Fibroblast of villous mesenchyme (primary cell): ENCODE results near the gene KRT85. TPM values are rescaled to one million over a fixed set of nuclear protein-coding genes. Genes with fewer than 3 reads are reported as not detected.
A peak's percentile ranks its signal among the peaks of the same experiment; 100 is the strongest.

Experiments
- DNase-seq: peaks from one replicate; pipeline ENCODE4 v3.0.0-alpha.2; 2010; ENCODE audit warnings: low read depth
- H3K4me3 ChIP-seq: 2 replicates; pipeline ENCODE4 v1.5.1; 2011; ENCODE audit warnings: low read depth, mild to moderate bottlenecking, low read length
- CTCF ChIP-seq: IDR thresholded peaks from 2 replicates; pipeline ENCODE4 v1.5.1; 2012; ENCODE audit warnings: low read depth, mild to moderate bottlenecking, low read length; ENCODE audit not compliant: insufficient read depth
- total RNA-seq: library from RNA; depleted of rRNA; stranded (reverse); fragments of >200 nt; gene quantifications from 2 replicates; pipeline ENCODE4 v1.2.3, GENCODE V29; 2012

Gene KRT85
- total RNA-seq, 1 donor, result not detected

DNA sequence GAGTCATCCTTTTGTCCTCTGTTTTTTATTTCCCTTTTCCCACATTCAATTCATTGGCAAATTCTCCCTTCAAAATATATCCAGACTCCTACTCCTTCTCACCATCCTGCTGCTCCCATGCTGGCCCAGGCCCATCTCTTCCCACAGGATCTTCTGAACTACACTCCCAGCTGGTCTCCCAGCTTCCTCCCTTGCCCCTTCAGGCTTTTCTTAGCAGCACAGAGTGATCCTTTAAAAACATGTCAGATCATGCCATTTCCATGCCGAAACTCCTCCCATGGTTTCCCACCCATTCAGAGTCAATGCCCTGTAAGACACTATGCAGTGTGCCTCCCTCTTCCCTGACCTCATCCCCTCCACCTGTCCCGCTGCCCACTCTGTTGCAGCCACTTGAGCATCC lies 20.6 kb upstream of the KRT85 start:
- TF ChIP-seq CTCF, result no peak
- no peak overlapping the region for H3K4me3 ChIP-seq
- DNase-seq, result no peak

- DNase-seq, result no peak
- no peak for TF ChIP-seq CTCF
- no peak within 1 kb of the TSS for H3K4me3 ChIP-seq
Measured at GRCh38 chr12:52385226-52385702, 18.0 kb upstream of the KRT85 start, which contains the start of gene KRT84. Gene KRT84, minus strand, starts transcription at chr12:52385652. Its CDS starts 67 bp downstream, at chr12:52385585.

- no peak for TF ChIP-seq CTCF
- H3K4me3 ChIP-seq, result no peak overlapping the region
- DNase-seq, result no peak
Measured at GRCh38 chr12:52383331-52383730, 16.1 kb upstream of the KRT85 start.

DNA sequence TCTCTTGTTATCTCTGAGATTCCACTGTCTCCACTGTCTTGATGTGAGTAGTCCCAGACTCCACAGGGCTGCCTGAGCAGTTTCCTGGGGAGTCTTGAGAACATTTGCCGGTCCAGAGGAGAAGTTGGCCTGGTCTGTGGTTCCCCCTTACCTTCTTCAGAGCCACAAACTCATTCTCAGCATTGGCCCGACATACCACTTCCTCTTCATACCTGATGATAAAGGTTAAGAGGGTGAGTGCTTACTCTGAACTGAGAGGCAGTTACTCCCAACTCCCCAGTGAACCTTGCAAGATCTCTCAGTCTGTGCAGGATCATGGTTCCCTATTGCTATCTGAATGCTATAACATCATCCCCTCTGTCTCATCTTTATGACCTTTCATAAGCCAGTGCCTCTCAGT lies 15.6 kb upstream of the KRT85 start:
- no peak for TF ChIP-seq CTCF
- DNase-seq, result no peak
- no peak overlapping the region for H3K4me3 ChIP-seq

- no peak for TF ChIP-seq CTCF
- no peak for DNase-seq
- H3K4me3 ChIP-seq, result no peak overlapping the region
Measured at GRCh38 chr12:52381206-52381605, 13.9 kb upstream of the KRT85 start.

DNA sequence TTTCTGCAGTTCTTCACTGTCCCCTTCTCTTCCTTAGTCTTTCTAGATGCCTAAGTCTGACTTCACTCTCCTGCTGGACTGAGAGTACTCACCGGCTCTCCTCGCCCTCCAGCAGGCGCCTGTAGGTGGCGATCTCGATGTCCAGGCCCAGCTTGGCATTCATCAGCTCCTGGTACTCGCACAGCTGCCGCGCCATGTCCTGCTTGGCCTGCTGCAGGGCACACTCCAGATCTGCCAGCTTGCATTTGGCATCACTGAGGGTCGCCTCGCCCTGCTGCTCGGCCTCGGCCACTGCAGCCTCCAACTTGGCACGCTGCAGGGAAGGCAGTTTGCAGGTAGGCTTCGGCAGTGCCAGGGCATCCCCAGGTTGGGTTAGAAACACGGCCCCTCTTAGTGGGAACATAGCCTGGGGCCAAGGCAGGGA lies 13.0 kb upstream of the KRT85 start:
- peak; percentile 60 for TF ChIP-seq CTCF
- peak; percentile 11 for DNase-seq
- no peak overlapping the region for H3K4me3 ChIP-seq

GRCh38 chr12:52379536-52379935 lies 12.3 kb upstream of the KRT85 start:
- no peak for TF ChIP-seq CTCF
- no peak for DNase-seq
- no peak overlapping the region for H3K4me3 ChIP-seq
